Left lung (tissue), 10 donors: ENCODE data around the gene CERCAM. TPM values are rescaled to one million over a fixed set of nuclear protein-coding genes. Genes with fewer than 3 reads are reported as not detected.

Experiments used
- ATAC-seq: fragments of 200-7000 bp; cut with Tn5 transposase; one replicate; pipeline ENCODE4 v1.9.1; 2020; ENCODE audit warnings: moderate library complexity
- DNase-seq, 4 donors: peaks; one replicate each; pipeline ENCODE4 v3.0.0-alpha.2; 2013 to 2020
- H3K27ac ChIP-seq, 2 donors: fragments of 200-600 bp; sonication (generic) in 1 of 2; one replicate each; pipeline versions ENCODE4 v1.5.0 to v1.8.0; 2020 to 2021
- H3K27me3 ChIP-seq, 2 donors: fragments of 200-600 bp; sonication (generic) in 1 of 2; one replicate each; pipeline versions ENCODE4 v1.5.0 to v1.8.0; 2020 to 2021
- H3K36me3 ChIP-seq, 2 donors: fragments of 200-600 bp; sonication (generic) in 1 of 2; one replicate each; pipeline versions ENCODE4 v1.5.0 to v1.8.0; 2020 to 2021
- H3K4me1 ChIP-seq, 2 donors: fragments of 200-600 bp; one replicate each; pipeline ENCODE4 v1.8.0; 2021
- H3K4me3 ChIP-seq, 2 donors: fragments of 200-600 bp; sonication (generic) in 1 of 2; one replicate each; pipeline versions ENCODE4 v1.5.0 to v1.8.0; 2020 to 2021; ENCODE audit warnings: mild to moderate bottlenecking in 1 of 2
- H3K9me3 ChIP-seq, 2 donors: fragments of 200-600 bp; sonication (generic) in 1 of 2; one replicate each; pipeline versions ENCODE4 v1.5.0 to v1.8.0; 2020 to 2021
- CTCF ChIP-seq, 2 donors: fragments of 200-600 bp; sonication (generic) in 1 of 2; IDR thresholded peaks; one replicate each; pipeline versions ENCODE4 v1.5.0 to v1.8.0; 2021; ENCODE audit warnings: antibody characterized with exemption in 2 of 2
- intact Hi-C, 2 donors: fragments of 100-400 bp; cut with DNase I; formaldehyde crosslinking; loops; one replicate each; pipeline versions ENCODE4 v1.11.2 to v1.14.2; 2022
- polyA plus RNA-seq, 6 donors: library from polyadenylated mRNA; unstranded; fragments of 120-200 nt; gene quantifications; one replicate each; pipeline ENCODE4 v1.2.1, GENCODE V29; 2013; ENCODE audit not compliant: insufficient read length in 6 of 6
- total RNA-seq, 2 donors: library from RNA; stranded (reverse); fragmentation: NEBNext Ultra II Directional; extraction: Animal tissue kit (Norgen Biotek cat#: 25700); gene quantifications; one replicate each; pipeline ENCODE4 v1.2.1, GENCODE V29; 2021
- donor health status: DM: no; HTN: yes; CAD: no.
- donor health status: DM: no; HTN: no; CAD: no.

Gene CERCAM
- total and polyA plus RNA-seq, 8 donors, result 35.8 to 79.0 (median 46.7) TPM

- H3K36me3 ChIP-seq, result no peaks in the 10 kb centered on the region
- H3K4me3 ChIP-seq, result no peak overlapping the region
- H3K9me3 ChIP-seq, result no peaks in the 10 kb centered on the region
- no peak for TF ChIP-seq CTCF (IDR thresholded peaks at IDR 0.05)
- intact Hi-C loops, result no loop called here
- DNase-seq (no peak), ATAC-seq (no peak)
- no peak overlapping the region for H3K27ac ChIP-seq
- H3K27me3 ChIP-seq, result peaks cover 0 to 30% of the 10 kb centered on the region in 2 donors
- H3K4me1 ChIP-seq, result no peaks in the 10 kb centered on the region
Measured at GRCh38 chr9:128405780-128406171, 14.9 kb upstream of the CERCAM start.

- no peaks in the 10 kb centered on the region for H3K36me3 ChIP-seq
- H3K4me1 ChIP-seq, result no peaks in the 10 kb centered on the region
- H3K9me3 ChIP-seq, result no peaks in the 10 kb centered on the region
- TF ChIP-seq CTCF (IDR thresholded peaks at IDR 0.05), result no peak
- no peak overlapping the region for H3K27ac ChIP-seq
- intact Hi-C loops, result no loop called here
- peaks cover 0 to 38% of the 10 kb centered on the region in 2 donors for H3K27me3 ChIP-seq
- ATAC-seq (no peak), DNase-seq (no peak)
- no peak overlapping the region for H3K4me3 ChIP-seq
Measured at GRCh38 chr9:128406848-128407391, 13.7 kb upstream of the CERCAM start.

GRCh38 chr9:128408963-128409431 is 11.7 kb upstream of the CERCAM start:
- ATAC-seq (no peak), DNase-seq (no peak)
- Histone ChIP-seq H3K4me3 (no peak overlapping the region), H3K27ac (no peak overlapping the region), H3K4me1 (no peaks in the 10 kb centered on the region), H3K36me3 (no peaks in the 10 kb centered on the region), H3K27me3 (peaks cover 0 to 59% of the 10 kb centered on the region in 2 donors), H3K9me3 (no peaks in the 10 kb centered on the region)
- TF ChIP-seq CTCF (IDR thresholded peaks at IDR 0.05), result no peak
- intact Hi-C loops, result no loop called here

- intact Hi-C loops, result no loop called here
- no peak for DNase-seq
- H3K4me1 ChIP-seq, result no peaks in the 10 kb centered on the region
- H3K27me3 ChIP-seq, result peaks cover 0 to 64% of the 10 kb centered on the region in 2 donors
- no peak overlapping the region for H3K27ac ChIP-seq
- H3K36me3 ChIP-seq, result no peaks in the 10 kb centered on the region
- no peaks in the 10 kb centered on the region for H3K9me3 ChIP-seq
- H3K4me3 ChIP-seq, result no peak overlapping the region
- ATAC-seq, result no peak
- no peak for TF ChIP-seq CTCF (IDR thresholded peaks at IDR 0.05)
Measured at GRCh38 chr9:128409450-128409849, 11.2 kb upstream of the CERCAM start.

- H3K27ac ChIP-seq, result no peak overlapping the region
- H3K36me3 ChIP-seq, result no peaks in the 10 kb centered on the region
- no peaks in the 10 kb centered on the region for H3K4me1 ChIP-seq
- H3K27me3 ChIP-seq, result peaks cover 0 to 69% of the 10 kb centered on the region in 2 donors
- DNase-seq (no peak), ATAC-seq (peak; percentile 18)
- no peak overlapping the region for H3K4me3 ChIP-seq
- no peak for TF ChIP-seq CTCF (IDR thresholded peaks at IDR 0.05)
- intact Hi-C loops, result loop anchor here in 1 of 2 donors (10.0 kb wide), 1 partner anchor 45 kb away; no protein-coding TSS in a partner anchor
- no peaks in the 10 kb centered on the region for H3K9me3 ChIP-seq
Measured at GRCh38 chr9:128409978-128410377, 10.7 kb upstream of the CERCAM start.
